Measurements from ENCODE around the gene MECR. TPM values are rescaled to one million over a fixed set of nuclear protein-coding genes. Genes with fewer than 3 reads are reported as not detected.

MECR gene
- total RNA-seq, 4 donors from 2014 or later: 14.3 to 29.4 (median 16.1) TPM

DNA sequence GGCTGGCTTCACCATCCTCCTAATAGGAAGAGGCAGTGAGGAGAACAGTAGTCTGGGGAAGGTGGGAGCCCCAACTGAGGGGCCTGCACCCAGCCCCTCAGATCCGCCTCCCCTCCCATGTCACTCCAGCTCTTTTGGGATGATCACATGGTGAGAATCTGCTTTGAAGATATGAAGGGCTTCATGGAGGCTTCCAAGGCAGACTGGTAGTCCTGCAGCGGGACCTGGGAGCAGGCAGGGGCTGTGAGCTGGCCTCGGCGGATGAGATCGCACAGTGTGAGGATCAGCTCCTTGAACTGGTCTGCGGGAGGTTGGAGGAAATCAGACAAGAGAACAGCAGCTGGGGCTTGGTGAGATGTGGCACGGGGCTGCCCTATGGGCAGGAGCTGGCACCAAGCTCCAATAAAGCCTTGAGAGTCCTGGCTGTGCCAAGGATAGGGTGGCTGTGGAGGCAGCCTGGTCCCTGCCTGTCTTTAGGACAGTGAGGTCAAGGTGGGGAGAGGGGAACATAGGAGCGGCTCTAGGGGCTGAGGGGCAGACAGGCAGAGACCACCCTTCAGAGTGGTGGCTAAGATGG is 36.8 kb downstream of the MECR start:
- Histone ChIP-seq H3K27ac (no peak overlapping the region), H3K4me1 (peaks cover 0 to 14% (median 0%) of the 10 kb centered on the region in 3 donors), H3K27me3 (no peaks in the 10 kb centered on the region), H3K36me3 (peaks cover 3 to 63% (median 8%) of the 10 kb centered on the region in 3 donors), H3K9me3 (no peaks in the 10 kb centered on the region), H3K4me3 (no peak overlapping the region)
- intact Hi-C loops (cut with DNase I): no loop called here
- TF ChIP-seq, protein P1, sequence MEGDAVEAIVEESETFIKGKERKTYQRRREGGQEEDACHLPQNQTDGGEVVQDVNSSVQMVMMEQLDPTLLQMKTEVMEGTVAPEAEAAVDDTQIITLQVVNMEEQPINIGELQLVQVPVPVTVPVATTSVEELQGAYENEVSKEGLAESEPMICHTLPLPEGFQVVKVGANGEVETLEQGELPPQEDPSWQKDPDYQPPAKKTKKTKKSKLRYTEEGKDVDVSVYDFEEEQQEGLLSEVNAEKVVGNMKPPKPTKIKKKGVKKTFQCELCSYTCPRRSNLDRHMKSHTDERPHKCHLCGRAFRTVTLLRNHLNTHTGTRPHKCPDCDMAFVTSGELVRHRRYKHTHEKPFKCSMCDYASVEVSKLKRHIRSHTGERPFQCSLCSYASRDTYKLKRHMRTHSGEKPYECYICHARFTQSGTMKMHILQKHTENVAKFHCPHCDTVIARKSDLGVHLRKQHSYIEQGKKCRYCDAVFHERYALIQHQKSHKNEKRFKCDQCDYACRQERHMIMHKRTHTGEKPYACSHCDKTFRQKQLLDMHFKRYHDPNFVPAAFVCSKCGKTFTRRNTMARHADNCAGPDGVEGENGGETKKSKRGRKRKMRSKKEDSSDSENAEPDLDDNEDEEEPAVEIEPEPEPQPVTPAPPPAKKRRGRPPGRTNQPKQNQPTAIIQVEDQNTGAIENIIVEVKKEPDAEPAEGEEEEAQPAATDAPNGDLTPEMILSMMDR (IDR thresholded peaks at IDR 0.05): no peak
- no peak for TF ChIP-seq POLR2A (IDR thresholded peaks at IDR 0.05)
- no peak for DNase-seq
- 88 to 93% methylated on average over 3 to 8 of the region's 8 CpGs for WGBS, 2 donors

DNA sequence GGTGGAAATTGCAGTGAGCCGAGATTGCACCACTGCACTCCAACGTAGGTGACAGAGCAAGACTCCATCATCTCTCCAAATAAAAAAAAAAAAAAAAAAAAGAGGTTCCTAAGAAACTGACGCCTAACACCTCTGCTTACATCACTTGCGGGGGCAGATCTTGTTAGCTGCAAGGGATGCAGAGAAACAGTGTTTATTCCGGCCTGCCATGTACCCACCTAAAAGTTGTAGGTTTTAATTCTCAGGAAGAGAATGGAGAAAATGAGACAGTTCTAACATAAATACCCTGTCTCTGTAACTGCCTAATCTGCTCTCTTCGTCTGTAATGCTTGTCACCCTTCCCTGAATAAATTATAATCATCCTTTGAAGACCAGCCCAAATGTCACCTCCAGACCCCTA is 40.0 kb downstream of the MECR start:
- intact Hi-C loops (cut with DNase I): no loop called here
- H3K27ac ChIP-seq: peak overlapping the region in 1 of 4 donors; percentile 17

DNA sequence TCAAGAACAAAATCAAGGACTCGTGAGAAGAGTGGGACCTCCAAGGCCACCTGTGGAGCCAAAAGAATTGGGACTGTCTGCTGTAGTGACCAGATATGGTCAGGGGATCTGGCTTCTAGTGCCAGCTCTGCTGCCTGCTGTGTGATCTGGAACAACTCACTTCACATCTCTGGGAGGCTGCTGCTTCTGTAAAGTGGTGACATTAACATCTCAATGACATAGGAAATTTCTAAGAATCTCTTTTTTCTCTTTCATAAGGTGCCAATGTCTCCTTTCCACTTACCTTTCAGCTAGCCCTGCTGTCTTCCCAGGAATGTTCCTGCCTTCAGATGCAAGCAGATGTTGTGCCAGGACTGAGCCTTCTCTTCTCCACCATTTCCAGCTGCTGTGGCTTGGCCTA is 44.0 kb downstream of the MECR start:
- H3K4me3 ChIP-seq: no peak overlapping the region
- DNase-seq: no peak
- no peak overlapping the region for H3K27ac ChIP-seq
- no peaks in the 10 kb centered on the region for H3K9me3 ChIP-seq
- intact Hi-C loops (cut with DNase I): loop anchor here (10.0 kb wide), 1 partner anchor 62 kb away; the partner anchor contains the start of gene TMEM200B
- H3K27me3 ChIP-seq: no peaks in the 10 kb centered on the region
- WGBS, 2 donors: 78 to 100% methylated on average over 1 of the region's 1 CpG
- TF ChIP-seq POLR2A (IDR thresholded peaks at IDR 0.05): no peak
- TF ChIP-seq, protein P1 (IDR thresholded peaks at IDR 0.05): no peak
- no peaks in the 10 kb centered on the region for H3K36me3 ChIP-seq
- H3K4me1 ChIP-seq: peaks cover 5 to 21% (median 6%) of the 10 kb centered on the region in 3 donors

More for the DNA sequence above, 40.0 kb downstream of the MECR start:
- TF ChIP-seq, protein P1 (IDR thresholded peaks at IDR 0.05): no peak
- TF ChIP-seq POLR2A (IDR thresholded peaks at IDR 0.05): no peak
- Histone ChIP-seq H3K4me3 (no peak overlapping the region), H3K27me3 (no peaks in the 10 kb centered on the region), H3K9me3 (no peaks in the 10 kb centered on the region), H3K4me1 (peaks cover 0 to 14% (median 0%) of the 10 kb centered on the region in 3 donors), H3K36me3 (peaks cover 0 to 31% (median 8%) of the 10 kb centered on the region in 3 donors)
- WGBS, 2 donors: 83 to 96% methylated on average over 6 of the region's 6 CpGs
- no peak for DNase-seq

DNA sequence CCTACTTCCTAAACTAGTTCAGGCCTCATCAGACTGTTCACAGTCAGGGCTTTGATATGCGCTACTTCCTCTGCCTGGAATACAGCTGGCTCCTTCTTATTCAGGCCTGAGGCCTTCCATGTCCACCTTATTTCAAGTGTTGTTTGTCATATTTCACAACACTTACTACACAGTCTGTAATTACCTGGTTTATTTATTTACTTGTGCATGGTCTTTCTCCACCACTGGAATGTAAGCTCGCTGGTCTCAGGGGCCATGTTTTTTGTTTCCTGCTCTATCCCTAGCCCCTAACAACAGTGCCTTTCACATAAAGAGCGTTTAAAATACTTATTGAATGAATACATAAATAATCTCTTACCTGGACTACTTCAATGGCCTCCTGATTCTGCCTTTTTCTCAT is 44.5 kb downstream of the MECR start:
- H3K4me3 ChIP-seq: no peak overlapping the region
- H3K27me3 ChIP-seq: no peaks in the 10 kb centered on the region
- H3K9me3 ChIP-seq: no peaks in the 10 kb centered on the region
- no peak for DNase-seq
- no peak overlapping the region for H3K27ac ChIP-seq
- peaks cover 5 to 16% (median 6%) of the 10 kb centered on the region in 3 donors for H3K4me1 ChIP-seq
- no peaks in the 10 kb centered on the region for H3K36me3 ChIP-seq
- WGBS, 2 donors: 67 to 76% methylated on average over 3 of the region's 3 CpGs
- no peak for TF ChIP-seq POLR2A (IDR thresholded peaks at IDR 0.05)
- TF ChIP-seq, protein P1 (IDR thresholded peaks at IDR 0.05): no peak
- intact Hi-C loops (cut with DNase I): loop anchor here (10.0 kb wide), 1 partner anchor 61 kb away; the partner anchor contains the start of gene TMEM200B

DNA sequence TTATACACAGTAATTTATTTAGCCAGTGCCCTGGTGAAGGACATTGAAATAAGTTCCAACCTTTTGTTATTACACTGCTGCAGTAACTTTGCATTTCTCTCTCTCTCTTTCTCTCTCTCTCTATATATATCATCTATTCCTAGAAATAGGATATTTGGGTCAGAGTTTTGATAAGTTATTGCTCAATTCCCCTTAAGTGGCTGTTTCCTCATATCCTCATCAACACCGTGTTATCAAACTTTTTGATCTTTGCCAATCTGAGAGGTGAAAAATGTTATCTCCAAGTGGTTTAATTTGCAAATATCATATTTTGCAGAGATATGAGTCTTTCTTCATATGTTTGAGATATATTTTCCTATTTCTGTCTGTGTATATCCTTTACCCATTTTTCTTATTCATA is 47.4 kb downstream of the MECR start:
- 70 to 77% methylated on average over 1 of the region's 1 CpG for WGBS, 2 donors
- Histone ChIP-seq H3K36me3 (peaks cover 0 to 9% (median 0%) of the 10 kb centered on the region in 3 donors), H3K4me3 (no peak overlapping the region), H3K9me3 (no peaks in the 10 kb centered on the region), H3K27ac (no peak overlapping the region), H3K4me1 (peaks cover 18 to 37% (median 26%) of the 10 kb centered on the region in 3 donors), H3K27me3 (no peaks in the 10 kb centered on the region)
- no peak for TF ChIP-seq POLR2A (IDR thresholded peaks at IDR 0.05)
- TF ChIP-seq, protein P1 (IDR thresholded peaks at IDR 0.05): no peak
- intact Hi-C loops (cut with DNase I): loop anchor here (10.0 kb wide), 1 partner anchor 58 kb away; the partner anchor contains the start of gene TMEM200B
- DNase-seq: no peak

Data from esophagus squamous epithelium (tissue), 5 donors.